Vagina (tissue), 2 donors: ENCODE measurements around the gene MACROD2. TPM values are rescaled to one million over a fixed set of nuclear protein-coding genes. Genes with fewer than 3 reads are reported as not detected.

ENCODE experiments used
- DNase-seq, 2 donors: peaks; one replicate each; pipeline ENCODE4 v3.0.0-alpha.2; 2017; ENCODE audit errors: extremely low spot score in 2 of 2
- H3K27ac ChIP-seq: fragments of 200-600 bp; sonication (generic); one replicate; pipeline ENCODE4 v1.5.1; 2019
- H3K27me3 ChIP-seq: fragments of 200-600 bp; sonication (generic); one replicate; pipeline ENCODE4 v1.5.1; 2019
- H3K36me3 ChIP-seq, 2 donors: fragments of 200-600 bp; sonication (generic); one replicate each; pipeline ENCODE4 v1.5.1; 2017 to 2019
- H3K4me1 ChIP-seq: fragments of 200-600 bp; sonication (generic); one replicate; pipeline ENCODE4 v1.5.1; 2019
- H3K4me3 ChIP-seq, 2 donors: fragments of 200-600 bp; sonication (generic); 1 replicate in 1 of 2; 2 replicates in 1 of 2; pipeline ENCODE4 v1.5.1; 2016 to 2019
- H3K9me3 ChIP-seq: fragments of 200-600 bp; sonication (generic); one replicate; pipeline ENCODE4 v1.5.1; 2019
- CTCF ChIP-seq, 3 experiments: fragments of 450-650 bp in 2 of 3; fragments of 200-600 bp in 1 of 3; sonication (generic) in 1 of 3; IDR thresholded peaks; one replicate each; pipeline ENCODE4 v1.5.1; 2017 to 2019; ENCODE audit warnings: antibody characterized with exemption in 3 of 3, mild to moderate bottlenecking in 2 of 3, moderate library complexity in 2 of 3
- POLR2A ChIP-seq, 2 donors: fragments of 450-650 bp; IDR thresholded peaks; one replicate each; pipeline ENCODE4 v1.6.1; 2017; ENCODE audit warnings: antibody characterized with exemption in 2 of 2, mild to moderate bottlenecking in 2 of 2, moderate library complexity in 2 of 2
- POLR2AphosphoS5 ChIP-seq, 2 donors: sonication (generic); formaldehyde crosslinking; IDR thresholded peaks; one replicate each; pipeline ENCODE4 v1.9.0; 2017; ENCODE audit warnings: antibody characterized with exemption in 2 of 2, mild to moderate bottlenecking in 2 of 2, low read depth in 1 of 2; ENCODE audit not compliant: insufficient read depth in 1 of 2
- intact Hi-C: fragments of 100-400 bp; cut with DNase I; formaldehyde crosslinking; loops from one replicate; pipeline ENCODE4 v1.15.1; 2023
- total RNA-seq: library from RNA; depleted of rRNA; stranded (reverse); fragments of >200 nt; gene quantifications from one replicate; pipeline ENCODE4 v1.2.3, GENCODE V29; 2016

MACROD2 gene
- total RNA-seq, 1 donor from 2014 or later: 12.5 TPM

- Histone ChIP-seq H3K9me3 (no peaks in the 10 kb centered on the region), H3K27me3 (no peaks in the 10 kb centered on the region), H3K4me1 (no peaks in the 10 kb centered on the region), H3K36me3 (no peaks in the 10 kb centered on the region), H3K27ac (no peak overlapping the region), H3K4me3 (no peak overlapping the region)
- TF ChIP-seq POLR2AphosphoS5 (IDR thresholded peaks at IDR 0.05; ENCODE audit: insufficient read depth in 1 of 2, low read depth in 1 of 2) (no peak), CTCF (IDR thresholded peaks at IDR 0.05) (no peak), POLR2A (IDR thresholded peaks at IDR 0.05) (no peak)
- DNase-seq: no peak
- intact Hi-C loops: no loop called here
These were observed 1551.3 kb downstream of the MACROD2 start for GRCh38 chr20:15546525-15547023.

DNA sequence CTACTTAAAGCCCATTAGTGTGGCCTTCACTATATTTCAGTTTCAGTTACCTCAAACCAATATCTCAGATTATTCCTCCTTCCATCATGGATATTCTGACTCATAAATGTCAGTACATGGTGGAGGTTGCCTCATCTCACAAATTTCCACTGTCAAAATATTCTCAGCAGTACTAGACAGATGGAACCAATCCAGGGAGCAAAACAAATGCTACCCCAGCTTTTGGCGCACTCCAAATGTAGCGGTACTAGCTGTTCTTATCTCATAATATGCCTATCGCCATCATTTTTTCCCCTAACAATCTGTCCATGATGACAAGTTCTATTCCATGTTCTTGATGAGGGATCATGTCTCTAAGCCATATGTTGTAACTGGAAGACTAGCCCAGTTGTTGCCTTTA lies 1551.8 kb downstream of the MACROD2 start:
- TF ChIP-seq POLR2AphosphoS5 (IDR thresholded peaks at IDR 0.05; ENCODE audit: insufficient read depth in 1 of 2, low read depth in 1 of 2): no peak
- TF ChIP-seq POLR2A (IDR thresholded peaks at IDR 0.05): no peak
- TF ChIP-seq CTCF (IDR thresholded peaks at IDR 0.05): no peak
- H3K27ac ChIP-seq: no peak overlapping the region
- H3K4me1 ChIP-seq: no peaks in the 10 kb centered on the region
- H3K27me3 ChIP-seq: no peaks in the 10 kb centered on the region
- no peak overlapping the region for H3K4me3 ChIP-seq
- DNase-seq: no peak
- intact Hi-C loops: no loop called here
- no peaks in the 10 kb centered on the region for H3K9me3 ChIP-seq
- H3K36me3 ChIP-seq: no peaks in the 10 kb centered on the region

- DNase-seq: no peak
- no peak for TF ChIP-seq POLR2AphosphoS5 (IDR thresholded peaks at IDR 0.05; ENCODE audit: insufficient read depth in 1 of 2, low read depth in 1 of 2)
- TF ChIP-seq POLR2A (IDR thresholded peaks at IDR 0.05): no peak
- no peak for TF ChIP-seq CTCF (IDR thresholded peaks at IDR 0.05)
- intact Hi-C loops: no loop called here
- no peaks in the 10 kb centered on the region for H3K4me1 ChIP-seq
- no peaks in the 10 kb centered on the region for H3K9me3 ChIP-seq
- H3K36me3 ChIP-seq: no peaks in the 10 kb centered on the region
- no peak overlapping the region for H3K27ac ChIP-seq
- no peaks in the 10 kb centered on the region for H3K27me3 ChIP-seq
- no peak overlapping the region for H3K4me3 ChIP-seq
These were observed 1555.0 kb downstream of the MACROD2 start for GRCh38 chr20:15550116-15550870.

- no peak overlapping the region for H3K4me3 ChIP-seq
- no peaks in the 10 kb centered on the region for H3K9me3 ChIP-seq
- TF ChIP-seq POLR2A (IDR thresholded peaks at IDR 0.05): no peak
- no peak for TF ChIP-seq CTCF (IDR thresholded peaks at IDR 0.05)
- TF ChIP-seq POLR2AphosphoS5 (IDR thresholded peaks at IDR 0.05; ENCODE audit: insufficient read depth in 1 of 2, low read depth in 1 of 2): no peak
- no peaks in the 10 kb centered on the region for H3K36me3 ChIP-seq
- H3K27ac ChIP-seq: no peak overlapping the region
- no peaks in the 10 kb centered on the region for H3K4me1 ChIP-seq
- intact Hi-C loops: no loop called here
- no peaks in the 10 kb centered on the region for H3K27me3 ChIP-seq
- no peak for DNase-seq
These were observed 1560.6 kb downstream of the MACROD2 start for GRCh38 chr20:15555913-15556312.

GRCh38 chr20:15556869-15557268 lies 1561.6 kb downstream of the MACROD2 start:
- intact Hi-C loops: no loop called here
- Histone ChIP-seq H3K9me3 (no peaks in the 10 kb centered on the region), H3K4me3 (no peak overlapping the region), H3K4me1 (no peaks in the 10 kb centered on the region), H3K27ac (no peak overlapping the region), H3K36me3 (no peaks in the 10 kb centered on the region), H3K27me3 (no peaks in the 10 kb centered on the region)
- DNase-seq: no peak
- TF ChIP-seq POLR2A (IDR thresholded peaks at IDR 0.05) (no peak), CTCF (IDR thresholded peaks at IDR 0.05) (no peak), POLR2AphosphoS5 (IDR thresholded peaks at IDR 0.05; ENCODE audit: insufficient read depth in 1 of 2, low read depth in 1 of 2) (no peak)
